Neural progenitor cell (in vitro differentiated cells): ENCODE data around the gene SLC4A2.

ENCODE experiments used
- CTCF ChIP-seq: fragments of 200-600 bp; sonication (generic); IDR thresholded peaks from 2 replicates; pipeline ENCODE4 v1.5.1; 2017; ENCODE audit warnings: antibody characterized with exemption, mild to moderate bottlenecking
- EZH2 ChIP-seq: fragments of 200-600 bp; sonication (generic); IDR thresholded peaks from 2 replicates; pipeline ENCODE4 v1.6.1; 2017; ENCODE audit warnings: antibody characterized with exemption, mild to moderate bottlenecking, moderate library complexity
- EZH2phosphoT487 ChIP-seq: fragments of 200-600 bp; sonication (generic); IDR thresholded peaks from 2 replicates; pipeline ENCODE4 v1.6.1; 2017; ENCODE audit warnings: antibody characterized with exemption

GRCh38 chr7:151046603-151047573 lies 12.5 kb upstream of the SLC4A2 start:
- TF ChIP-seq CTCF, result no peak
- no peak for TF ChIP-seq EZH2
- no peak for TF ChIP-seq EZH2phosphoT487
